Natural killer cell (primary cell): ENCODE data around the gene AKAP6. TPM values are rescaled to one million over a fixed set of nuclear protein-coding genes. Genes with fewer than 3 reads are reported as not detected.
A peak's percentile ranks its signal among the peaks of the same experiment; 100 is the strongest.

ENCODE experiments used
- ATAC-seq, 3 donors: fragments of 150-1000 bp in 2 of 3; fragments of 200-7000 bp in 1 of 3; cut with Tn5 transposase; 1 replicate in 1 of 3; 2 replicates in 2 of 3; pipeline ENCODE4 v1.10.0; 2021; ENCODE audit warnings: mild to moderate bottlenecking in 2 of 3, moderate library complexity in 2 of 3
- DNase-seq, 2 donors: peaks; one replicate each; pipeline versions ENCODE4 v3.0.0 to v3.0.0-alpha.2; 2013 to 2021; ENCODE audit warnings: mixed read lengths in 1 of 2
- H3K27ac ChIP-seq: one replicate; pipeline ENCODE4 v1.5.1; 2013; ENCODE audit warnings: mild to moderate bottlenecking, low read length
- H3K27me3 ChIP-seq: one replicate; pipeline ENCODE4 v1.6.1; 2013; ENCODE audit warnings: low read length; ENCODE audit not compliant: control insufficient read depth, insufficient read depth
- H3K36me3 ChIP-seq: one replicate; pipeline ENCODE4 v1.6.1; 2013; ENCODE audit warnings: low read length; ENCODE audit not compliant: control insufficient read depth, insufficient read depth
- H3K4me1 ChIP-seq: one replicate; pipeline ENCODE4 v1.6.1; 2013; ENCODE audit warnings: low read length; ENCODE audit not compliant: control insufficient read depth, insufficient read depth
- H3K4me3 ChIP-seq: one replicate; pipeline ENCODE4 v1.5.1; 2013; ENCODE audit warnings: low read length
- H3K9me3 ChIP-seq: one replicate; pipeline ENCODE4 v1.6.1; 2013; ENCODE audit warnings: low read length; ENCODE audit not compliant: control insufficient read depth, insufficient read depth
- H3K27ac Mint-ChIP-seq, 2 donors: one replicate each; pipeline ENCODE4 v1.8.0; 2022; ENCODE audit warnings: mild to moderate bottlenecking in 2 of 2, mixed read lengths in 2 of 2, moderate library complexity in 1 of 2
- H3K27me3 Mint-ChIP-seq, 2 donors: one replicate each; pipeline ENCODE4 v1.8.0; 2022; ENCODE audit warnings: low read depth in 2 of 2, mixed read lengths in 2 of 2
- H3K36me3 Mint-ChIP-seq: one replicate; pipeline ENCODE4 v1.8.0; 2022; ENCODE audit warnings: mixed read lengths
- H3K4me1 Mint-ChIP-seq, 2 donors: one replicate each; pipeline ENCODE4 v1.8.0; 2022; ENCODE audit warnings: mixed read lengths in 2 of 2
- H3K4me3 Mint-ChIP-seq: one replicate; pipeline ENCODE4 v1.8.0; 2022; ENCODE audit warnings: mild to moderate bottlenecking, moderate library complexity, mixed read lengths
- H3K9me3 Mint-ChIP-seq, 2 donors: one replicate each; pipeline ENCODE4 v1.8.0; 2022; ENCODE audit warnings: mixed read lengths in 2 of 2
- CTCF ChIP-seq: fragments of 200-600 bp; IDR thresholded peaks from one replicate; pipeline ENCODE4 v1.8.0; 2022; ENCODE audit warnings: antibody characterized with exemption
- WGBS: methylation state at CpG from one replicate; pipeline ENCODE4 v1.1.7; 2013; ENCODE audit warnings: missing lambda C conversion rate; ENCODE audit not compliant: insufficient coverage; 5-methylcytosine and 5-hydroxymethylcytosine counted together
- intact Hi-C: fragments of 100-400 bp; cut with micrococcal nuclease; formaldehyde crosslinking; loops from one replicate; pipeline ENCODE4 v1.14.2; 2022
- total RNA-seq, 4 donors: library from RNA; stranded (reverse); fragments of 120-200 nt in 1 of 4; gene quantifications; one replicate each; pipeline versions ENCODE4 v1.2.3 to v1.2.4, GENCODE V29; 2013 to 2022

The AKAP6 gene
- total RNA-seq, 3 donors from 2014 or later (not counting 1 experiment from before 2014, with no cell fraction given), result 0.21 to 1.3 (median 0.80) TPM

GRCh38 chr14:32702562-32702961 is 373.5 kb downstream of the AKAP6 start:
- DNase-seq, result peak in 1 of 2 donors; percentile 34
- no peaks in the 10 kb centered on the region for H3K4me1 ChIP-seq
- H3K9me3 ChIP-seq, result no peaks in the 10 kb centered on the region
- no peaks in the 10 kb centered on the region for H3K27me3 Mint-ChIP-seq
- no peak overlapping the region for H3K27ac ChIP-seq
- H3K36me3 Mint-ChIP-seq, result no peaks in the 10 kb centered on the region
- TF ChIP-seq CTCF, result no peak
- no peak for ATAC-seq
- no peak overlapping the region for H3K27ac Mint-ChIP-seq
- no peaks in the 10 kb centered on the region for H3K4me1 Mint-ChIP-seq
- H3K27me3 ChIP-seq, result no peaks in the 10 kb centered on the region
- intact Hi-C loops, result no loop called here
- H3K4me3 Mint-ChIP-seq, result no peak overlapping the region
- no peaks in the 10 kb centered on the region for H3K36me3 ChIP-seq
- H3K9me3 Mint-ChIP-seq, result peaks cover 0 to 4% of the 10 kb centered on the region in 2 donors
- H3K4me3 ChIP-seq, result no peak overlapping the region
- WGBS, result 80% methylated on average over 8 of the region's 8 CpGs

- Histone ChIP-seq H3K4me3 (no peak overlapping the region), H3K36me3 (no peaks in the 10 kb centered on the region), H3K4me1 (no peaks in the 10 kb centered on the region), H3K9me3 (no peaks in the 10 kb centered on the region), H3K27ac (no peak overlapping the region), H3K27me3 (no peaks in the 10 kb centered on the region)
- no peak for TF ChIP-seq CTCF
- Mint-ChIP-seq H3K27ac (no peak overlapping the region), H3K27me3 (no peaks in the 10 kb centered on the region), H3K4me1 (no peaks in the 10 kb centered on the region), H3K4me3 (no peak overlapping the region), H3K9me3 (peaks cover 3 to 6% of the 10 kb centered on the region in 2 donors), H3K36me3 (no peaks in the 10 kb centered on the region)
- DNase-seq (no peak), ATAC-seq (no peak)
- 94% methylated on average over 4 of the region's 4 CpGs for WGBS
- intact Hi-C loops, result no loop called here
Observed at GRCh38 chr14:32703183-32703621, 374.1 kb downstream of the AKAP6 start.

- H3K4me3 ChIP-seq, result no peak overlapping the region
- intact Hi-C loops, result no loop called here
- Mint-ChIP-seq H3K9me3 (peaks cover 3% of the 10 kb centered on the region in 2 donors), H3K27ac (no peak overlapping the region), H3K27me3 (no peaks in the 10 kb centered on the region), H3K36me3 (no peaks in the 10 kb centered on the region), H3K4me1 (no peaks in the 10 kb centered on the region), H3K4me3 (no peak overlapping the region)
- H3K36me3 ChIP-seq, result no peaks in the 10 kb centered on the region
- no CpG with 5 or more reads among the region's 1 CpG for WGBS
- no peak for TF ChIP-seq CTCF
- H3K9me3 ChIP-seq, result no peaks in the 10 kb centered on the region
- no peaks in the 10 kb centered on the region for H3K27me3 ChIP-seq
- no peak for ATAC-seq
- no peaks in the 10 kb centered on the region for H3K4me1 ChIP-seq
- no peak overlapping the region for H3K27ac ChIP-seq
- no peak for DNase-seq
Observed at GRCh38 chr14:32706721-32707519, 377.8 kb downstream of the AKAP6 start.
